Kidney epithelial cell (primary cell): Measurements from ENCODE around the gene IPO5. TPM values are rescaled to one million over a fixed set of nuclear protein-coding genes. Genes with fewer than 3 reads are reported as not detected.

Experiments
- DNase-seq: peaks from one replicate; pipeline ENCODE4 v3.0.0-alpha.2; 2010; ENCODE audit warnings: low read depth
- H3K27me3 ChIP-seq: 2 replicates; pipeline ENCODE4 v1.6.0; 2011; ENCODE audit warnings: low read length; ENCODE audit not compliant: control insufficient read depth, insufficient read depth
- H3K36me3 ChIP-seq: 2 replicates; pipeline ENCODE4 v1.5.1; 2011; ENCODE audit warnings: low read length; ENCODE audit not compliant: control insufficient read depth, insufficient read depth
- H3K4me3 ChIP-seq: 2 replicates; pipeline ENCODE4 v1.5.1; 2011; ENCODE audit warnings: low read depth, mild to moderate bottlenecking, control low read depth, low read length
- CTCF ChIP-seq: IDR thresholded peaks from 2 replicates; pipeline ENCODE4 v1.5.1; 2011; ENCODE audit warnings: mild to moderate bottlenecking, moderate library complexity, low read length, control low read depth, inconsistent platforms; ENCODE audit not compliant: insufficient read depth, poor library complexity, severe bottlenecking
- total RNA-seq: library from RNA; depleted of rRNA; stranded (reverse); fragments of >200 nt; gene quantifications from 2 replicates; pipeline ENCODE4 v1.2.3, GENCODE V29; 2015

The IPO5 gene
- total RNA-seq, 1 donor from 2014 or later, result 144 TPM

GRCh38 chr13:98056839-98057410 lies 103.5 kb downstream of the IPO5 start:
- H3K4me3 ChIP-seq, result no peak overlapping the region
- no peaks in the 10 kb centered on the region for H3K36me3 ChIP-seq
- H3K27me3 ChIP-seq, result no peaks in the 10 kb centered on the region
- DNase-seq, result no peak
- no peak for TF ChIP-seq CTCF

- no peaks in the 10 kb centered on the region for H3K27me3 ChIP-seq
- no peak overlapping the region for H3K4me3 ChIP-seq
- no peak for DNase-seq
- no peaks in the 10 kb centered on the region for H3K36me3 ChIP-seq
- TF ChIP-seq CTCF, result no peak
These were observed 105.8 kb downstream of the IPO5 start for GRCh38 chr13:98059276-98059675.

- Histone ChIP-seq H3K4me3 (no peak overlapping the region), H3K36me3 (no peaks in the 10 kb centered on the region), H3K27me3 (no peaks in the 10 kb centered on the region)
- no peak for DNase-seq
- TF ChIP-seq CTCF, result no peak
These were observed 106.8 kb downstream of the IPO5 start for GRCh38 chr13:98060282-98060681.

DNA sequence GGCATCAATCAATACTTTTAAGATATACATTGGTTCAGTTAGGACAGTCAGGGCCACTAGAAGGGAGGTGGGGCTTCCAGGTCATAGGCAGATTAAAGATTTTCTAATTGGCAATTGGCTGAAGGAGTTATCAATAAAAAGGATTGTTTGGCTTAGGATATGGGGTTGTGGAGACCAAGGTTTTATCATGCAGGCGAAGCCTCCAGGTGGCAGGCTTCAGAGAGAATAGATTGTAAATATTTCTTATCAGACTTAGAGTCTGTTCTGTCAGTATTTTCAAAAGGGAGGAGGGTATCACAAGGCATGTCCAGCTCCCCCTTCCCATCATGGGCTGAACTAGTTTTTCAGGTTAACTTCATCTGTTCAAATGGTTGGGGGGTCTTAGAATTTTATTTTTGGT lies 112.0 kb downstream of the IPO5 start:
- no peak for DNase-seq
- no peaks in the 10 kb centered on the region for H3K36me3 ChIP-seq
- TF ChIP-seq CTCF, result no peak

DNA sequence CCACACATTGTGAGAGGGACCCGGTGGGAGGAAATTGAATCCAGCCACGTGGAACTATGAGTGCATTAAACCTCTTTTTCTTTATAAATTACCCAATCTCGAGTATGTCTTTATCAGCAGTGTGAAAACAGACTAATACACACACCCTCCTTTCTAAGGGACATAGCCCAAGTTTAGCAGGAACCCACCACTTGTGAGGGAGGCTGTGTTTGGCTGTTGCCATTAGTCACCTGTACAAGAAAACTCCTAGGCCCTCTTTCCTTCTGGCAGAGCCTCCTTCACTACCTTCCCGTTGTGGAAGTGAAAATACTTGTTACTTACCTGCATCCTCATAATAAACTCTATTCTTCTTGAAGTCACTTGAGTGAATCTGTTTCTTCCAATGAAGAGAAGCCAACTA lies 113.2 kb downstream of the IPO5 start:
- TF ChIP-seq CTCF, result no peak
- no peak for DNase-seq
- H3K36me3 ChIP-seq, result no peaks in the 10 kb centered on the region

More for the DNA sequence above, 112.0 kb downstream of the IPO5 start:
- Histone ChIP-seq H3K27me3 (no peaks in the 10 kb centered on the region), H3K4me3 (no peak overlapping the region)

DNA sequence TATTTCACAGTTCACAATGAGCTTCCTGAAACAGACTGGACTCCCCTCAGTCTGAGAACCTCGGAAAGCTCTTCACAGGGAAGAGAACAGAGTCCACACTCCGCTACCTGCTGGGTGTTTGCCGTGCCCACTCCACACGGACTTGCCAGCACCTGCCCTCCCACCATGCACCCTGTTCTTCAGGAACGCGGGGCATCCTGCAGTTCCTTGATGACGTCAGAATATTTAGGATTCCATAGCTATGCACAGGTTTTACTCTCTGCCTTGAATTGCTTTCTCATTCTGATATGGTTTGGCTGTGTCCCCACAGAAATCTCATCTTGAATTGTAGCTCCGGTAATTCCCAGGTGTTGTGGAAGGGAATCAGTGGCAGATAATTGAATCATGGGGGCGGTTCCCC lies 115.0 kb downstream of the IPO5 start:
- H3K27me3 ChIP-seq, result no peaks in the 10 kb centered on the region
- no peak for DNase-seq
- TF ChIP-seq CTCF, result no peak
- no peak overlapping the region for H3K4me3 ChIP-seq
- no peaks in the 10 kb centered on the region for H3K36me3 ChIP-seq

More for the DNA sequence above, 113.2 kb downstream of the IPO5 start:
- no peaks in the 10 kb centered on the region for H3K27me3 ChIP-seq
- no peak overlapping the region for H3K4me3 ChIP-seq
